T-helper 2 cell (primary cell): ENCODE measurements around the gene AKAP7.
"Not testable (repeated sequence)": the region's sequence is repeated elsewhere in the genome, so short reads cannot be mapped to it uniquely, and the experiment has no call there.

ENCODE experiments used
- DNase-seq, 5 experiments: peaks; one replicate each; pipeline versions ENCODE4 v3.0.0 to v3.0.0-alpha.2; 2012 to 2022

Gene AKAP7

GRCh38 chr6:131257104-131257503 is 121.8 kb downstream of the AKAP7 start:
- no peak for DNase-seq

DNA sequence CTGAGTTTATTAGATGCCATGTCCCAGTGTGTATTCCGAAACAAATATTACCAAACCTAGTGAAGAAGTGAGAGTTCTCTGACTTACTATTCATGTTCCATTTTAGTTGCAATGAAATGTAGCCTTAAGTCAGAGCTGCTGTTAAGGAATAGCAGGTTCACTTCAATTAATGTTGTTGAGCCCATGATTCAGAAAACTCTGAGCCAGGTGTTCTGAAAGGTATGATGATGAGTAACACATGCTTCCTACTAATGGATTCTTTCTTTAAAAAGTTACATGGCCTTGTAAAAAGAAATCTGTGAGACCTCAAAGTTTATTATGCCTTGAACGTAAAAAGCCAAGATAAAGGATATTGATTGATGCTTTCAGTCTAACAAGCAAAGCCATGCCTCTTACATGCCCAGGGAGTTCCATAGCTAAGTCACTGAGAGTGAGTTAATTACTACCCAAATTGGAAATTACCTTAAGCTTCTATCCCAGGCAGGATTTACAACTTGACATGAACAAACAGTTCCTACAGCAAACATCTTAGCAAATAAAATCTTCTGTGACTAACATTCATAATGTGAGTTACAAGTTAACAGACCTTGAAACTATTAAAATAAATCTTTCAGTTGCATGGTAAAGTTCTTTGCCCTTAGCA is 122.9 kb downstream of the AKAP7 start:
- DNase-seq: no peak

GRCh38 chr6:131258816-131259476 is 123.7 kb downstream of the AKAP7 start:
- DNase-seq: no peak

DNA sequence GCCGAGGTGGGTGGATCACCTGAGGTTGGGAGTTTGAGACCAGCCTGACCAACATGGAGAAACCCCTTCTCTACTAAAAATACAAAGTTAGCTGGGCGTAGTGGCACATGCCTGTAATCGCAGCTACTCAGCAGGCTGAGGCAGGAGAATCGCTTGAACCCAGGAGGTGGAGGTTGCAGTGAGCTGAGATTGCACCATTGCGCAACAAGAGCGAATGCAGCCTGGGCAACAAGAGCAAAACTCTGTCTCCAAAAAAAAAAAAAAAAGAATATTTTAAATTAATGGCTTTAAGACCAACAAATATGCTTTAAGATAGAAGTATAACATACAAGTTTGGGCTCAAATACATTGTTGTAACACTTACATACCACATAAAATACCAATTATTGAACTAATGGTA is 125.7 kb downstream of the AKAP7 start:
- not testable (repeated sequence) for DNase-seq

DNA sequence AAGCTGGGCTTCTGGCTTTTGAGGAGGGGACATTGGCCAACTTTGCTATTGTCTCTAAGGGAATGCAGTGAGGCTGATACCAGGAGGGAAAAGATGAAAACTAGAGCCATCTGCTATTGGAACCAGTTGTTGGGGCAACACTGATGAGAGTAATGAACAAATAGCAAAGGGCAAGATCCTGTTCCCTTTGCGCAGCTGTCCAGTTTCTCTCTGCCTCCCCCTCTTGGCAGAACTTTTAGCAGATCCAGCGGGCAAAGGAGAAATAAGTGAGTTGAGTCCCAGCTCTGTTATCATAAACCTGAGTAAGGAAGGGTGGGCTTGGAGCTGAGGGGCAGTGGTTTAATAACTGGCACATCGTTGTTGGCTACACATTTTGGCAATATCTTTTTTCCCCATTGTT is 126.8 kb downstream of the AKAP7 start:
- no peak for DNase-seq

- no peak for DNase-seq
Observed at GRCh38 chr6:131265939-131266338, 130.7 kb downstream of the AKAP7 start.

DNA sequence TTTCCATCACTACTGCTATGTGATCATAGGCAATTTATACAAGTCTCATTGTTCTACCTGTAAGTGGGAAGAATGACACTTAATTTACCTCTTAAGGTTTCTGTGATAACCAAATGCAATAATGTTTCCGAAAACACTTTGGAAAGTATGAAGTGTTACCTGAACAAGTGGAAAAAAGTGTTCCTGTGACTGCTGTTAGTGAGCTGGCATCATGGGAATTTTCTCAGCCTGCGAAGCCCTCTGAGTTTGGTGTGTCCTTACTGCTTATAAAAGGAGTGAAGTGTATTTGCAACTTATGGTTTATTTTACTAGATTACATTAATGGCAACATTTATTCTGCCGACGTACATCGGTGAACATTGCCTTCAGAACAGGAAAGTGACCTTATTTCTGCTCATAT is 133.0 kb downstream of the AKAP7 start:
- DNase-seq: no peak

GRCh38 chr6:131269565-131270391 is 134.5 kb downstream of the AKAP7 start:
- peak in 1 of 5 experiments; percentile 51 for DNase-seq

DNA sequence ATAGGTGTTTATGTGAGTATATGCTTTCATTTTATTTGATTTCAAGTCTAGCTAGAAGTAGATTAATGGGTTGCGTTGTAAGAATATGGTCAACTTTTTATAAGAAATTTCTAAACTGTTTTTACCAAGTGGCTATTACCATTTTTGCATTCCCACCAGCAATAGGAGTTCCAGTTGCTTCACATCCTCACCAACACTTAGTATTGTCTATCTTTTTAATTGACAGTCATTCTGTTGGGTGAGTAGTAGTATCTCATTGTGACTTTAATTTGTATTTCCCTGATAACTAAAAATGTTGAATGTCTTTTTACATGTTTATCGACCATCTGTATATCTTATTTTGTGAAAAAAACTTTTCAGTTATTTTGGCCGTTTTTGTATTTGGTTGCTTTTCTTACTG is 135.3 kb downstream of the AKAP7 start:
- no peak for DNase-seq

DNA sequence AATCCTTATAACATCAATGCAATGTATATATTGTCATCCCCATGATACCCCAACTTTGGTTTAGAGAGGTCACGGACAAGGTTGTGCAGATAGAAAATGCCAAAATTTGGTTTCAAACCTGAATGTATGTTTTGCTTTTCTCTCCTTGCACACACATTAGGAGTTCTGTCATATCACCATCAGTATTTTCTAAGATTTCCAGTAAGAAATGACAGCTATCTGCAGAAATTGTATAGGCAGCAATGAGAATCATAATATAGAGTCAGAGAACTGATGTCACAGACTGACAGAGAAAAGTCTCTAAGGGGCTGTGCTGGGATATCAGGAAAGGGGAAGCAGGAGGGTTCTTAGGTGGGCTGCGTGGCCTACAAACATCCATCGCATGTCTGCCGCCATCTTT is 140.0 kb downstream of the AKAP7 start:
- no peak for DNase-seq

- DNase-seq: no peak
Observed at GRCh38 chr6:131277591-131277990, 142.3 kb downstream of the AKAP7 start.

DNA sequence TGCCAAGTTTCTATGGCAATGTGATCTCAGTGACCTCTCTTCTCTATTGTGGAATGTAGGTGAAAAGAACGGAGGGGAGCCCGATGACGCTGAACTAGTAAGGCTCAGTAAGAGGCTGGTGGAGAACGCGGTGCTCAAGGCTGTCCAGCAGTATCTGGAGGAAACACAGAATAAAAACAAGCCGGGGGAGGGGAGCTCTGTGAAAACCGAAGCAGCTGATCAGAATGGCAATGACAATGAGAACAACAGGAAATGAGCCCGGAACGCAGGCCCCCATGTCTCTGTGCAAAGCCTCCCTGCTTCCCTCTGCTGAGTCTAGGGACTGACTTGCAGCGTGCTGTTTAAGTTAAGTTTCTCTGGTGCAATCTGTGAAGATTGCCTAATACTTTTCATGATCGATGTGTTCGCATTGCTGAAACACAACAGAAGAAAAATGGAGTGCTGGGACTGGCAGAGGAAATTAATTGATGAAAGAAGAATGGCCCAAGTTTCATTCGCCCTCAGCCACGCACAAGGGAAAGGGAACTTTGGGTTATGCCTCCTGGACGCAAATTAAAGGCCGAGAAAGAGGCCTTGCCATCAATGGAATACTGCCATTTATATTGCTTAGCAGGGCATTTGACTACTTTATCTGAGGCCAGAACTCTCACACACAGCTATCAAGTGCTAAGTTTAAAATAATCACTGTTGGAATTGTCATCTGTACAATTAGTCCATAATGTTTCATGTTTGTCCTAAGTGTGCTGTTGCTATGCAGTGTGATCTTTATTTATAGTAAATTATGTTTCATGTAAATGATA is 146.4 kb downstream of the AKAP7 start:
- DNase-seq: peak in 4 of 5 experiments; percentile 14 to 88 (median 44)

DNA sequence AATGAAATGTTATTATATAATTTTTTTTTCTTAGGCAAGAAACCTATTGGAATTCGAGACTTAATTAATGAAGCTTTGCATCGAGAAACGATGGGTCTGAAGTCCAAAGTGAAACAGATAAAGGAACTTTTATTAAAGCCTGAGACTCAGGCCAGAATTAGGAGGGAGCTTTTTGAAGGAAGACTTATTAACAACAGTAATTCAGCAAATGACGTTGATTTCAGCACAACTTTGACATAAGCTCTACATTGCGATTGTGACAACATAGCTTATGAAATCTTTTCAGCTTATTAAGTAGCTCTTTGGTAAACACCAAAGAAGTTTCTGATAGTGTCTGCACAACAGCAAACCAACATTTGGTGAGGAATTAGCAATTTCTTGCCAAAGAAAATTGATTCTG is 147.1 kb downstream of the AKAP7 start:
- DNase-seq: no peak

DNA sequence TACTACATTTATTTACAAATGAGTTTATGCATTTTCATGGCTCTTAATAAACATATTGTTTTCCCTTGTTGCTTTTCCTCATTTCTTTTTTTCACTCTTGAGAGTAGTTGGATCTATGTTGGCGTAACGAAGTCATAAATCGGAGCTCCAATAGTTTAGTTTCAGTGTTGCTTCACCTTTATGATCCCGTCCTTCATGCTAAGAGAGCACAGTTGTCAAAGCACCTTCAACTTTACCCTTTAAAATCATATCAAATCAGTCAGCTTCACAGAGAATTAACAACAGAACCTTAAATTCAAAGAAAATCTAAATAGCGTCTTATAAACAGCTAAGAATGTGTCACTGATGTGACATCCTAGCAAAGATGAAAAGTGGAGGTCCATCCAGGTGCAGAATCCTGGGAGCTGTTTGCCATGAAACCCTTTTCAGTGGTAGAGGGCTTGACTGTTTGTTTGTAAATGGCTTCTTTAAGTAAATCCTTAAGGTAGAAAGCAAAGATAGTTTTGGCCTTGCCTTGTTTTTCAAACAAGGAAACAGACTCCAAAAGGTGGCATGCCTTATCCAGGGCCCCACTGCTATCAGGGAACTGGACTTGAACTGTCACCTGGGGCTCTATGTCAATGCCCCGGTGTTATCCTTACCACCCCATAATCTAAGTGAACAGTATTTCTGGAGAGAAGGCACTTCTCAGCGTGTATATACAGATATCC is 148.4 kb downstream of the AKAP7 start:
- DNase-seq: no peak

- no peak for DNase-seq
Observed at GRCh38 chr6:131285548-131285947, 150.3 kb downstream of the AKAP7 start.

DNA sequence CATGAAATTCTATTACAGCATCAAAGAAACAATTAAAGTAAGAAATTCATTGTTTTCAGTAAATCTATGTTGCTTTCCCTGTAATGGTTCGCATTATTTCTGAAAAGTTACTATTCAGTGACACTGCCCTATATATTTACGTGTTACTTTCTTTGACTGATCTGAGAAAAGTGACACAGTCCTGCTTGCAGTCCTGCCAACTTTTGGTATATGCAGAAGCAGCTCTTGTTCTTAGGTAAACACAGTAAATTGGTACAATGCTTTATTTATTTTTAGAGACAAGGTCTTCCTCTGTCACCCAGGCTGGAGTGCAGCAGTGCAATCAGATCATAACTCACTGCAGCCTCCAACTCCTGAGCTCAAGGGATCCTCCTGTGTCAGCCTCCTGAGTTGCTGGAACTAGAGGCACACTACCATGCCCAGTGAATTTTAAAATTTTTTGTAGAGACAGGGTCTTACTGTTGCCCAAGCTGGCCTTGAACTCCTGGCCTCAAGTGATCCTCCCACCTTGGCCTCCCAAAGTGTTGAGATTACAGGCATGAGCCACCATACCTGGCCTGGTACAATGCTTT is 151.3 kb downstream of the AKAP7 start:
- no peak for DNase-seq

- DNase-seq: no peak
Observed at GRCh38 chr6:131288214-131288613, 152.9 kb downstream of the AKAP7 start.

DNA sequence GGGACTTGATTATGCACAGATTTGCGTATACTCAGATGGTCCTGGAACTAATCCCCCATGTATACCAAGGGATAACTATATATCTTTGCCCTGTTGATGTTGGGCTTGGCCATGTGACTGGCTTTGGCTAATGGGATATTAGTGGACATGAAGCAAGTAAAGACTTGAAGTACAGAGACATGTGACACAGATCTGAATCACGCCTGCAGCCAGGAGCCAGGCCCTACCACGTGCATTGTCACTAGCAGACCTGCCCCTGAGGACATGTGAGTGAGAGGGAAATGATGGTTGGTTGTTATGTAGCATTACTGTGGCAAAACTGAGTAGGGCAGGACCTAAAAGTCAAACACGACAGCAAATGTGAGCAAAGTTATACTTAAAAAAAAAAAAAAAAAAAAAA is 155.7 kb downstream of the AKAP7 start:
- DNase-seq: no peak

GRCh38 chr6:131292145-131292938 is 157.1 kb downstream of the AKAP7 start:
- no peak for DNase-seq

- DNase-seq: no peak
Observed at GRCh38 chr6:131293472-131293911, 158.2 kb downstream of the AKAP7 start.

DNA sequence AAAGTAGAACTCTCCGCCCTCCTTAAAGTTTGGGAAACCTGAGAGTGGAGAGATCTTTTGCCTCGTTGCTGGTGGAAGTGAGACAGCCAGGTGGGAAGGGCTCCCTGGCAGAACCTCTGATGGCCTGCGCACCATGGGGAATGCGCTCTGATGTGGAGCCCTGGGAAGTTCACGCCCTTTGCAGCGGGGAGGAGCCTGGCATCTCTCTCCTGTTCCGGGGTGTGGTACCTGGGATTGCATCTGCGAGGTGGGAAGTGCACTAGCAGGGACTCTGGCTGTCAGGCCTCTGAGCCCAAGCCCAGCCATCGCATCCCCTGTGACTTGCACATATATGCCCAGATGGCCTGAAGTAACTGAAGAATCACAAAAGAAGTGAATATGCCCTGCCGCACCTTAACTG is 159.8 kb downstream of the AKAP7 start:
- no peak for DNase-seq
